Left hindlimb (tissue), 1 donor: Measurements from ENCODE around the gene TIGD6.
A peak's percentile ranks its signal among the peaks of the same experiment; 100 is the strongest.

Experiments used
- DNase-seq: peaks from one replicate; pipeline ENCODE4 v3.0.0-alpha.2; 2018

Gene TIGD6

DNA sequence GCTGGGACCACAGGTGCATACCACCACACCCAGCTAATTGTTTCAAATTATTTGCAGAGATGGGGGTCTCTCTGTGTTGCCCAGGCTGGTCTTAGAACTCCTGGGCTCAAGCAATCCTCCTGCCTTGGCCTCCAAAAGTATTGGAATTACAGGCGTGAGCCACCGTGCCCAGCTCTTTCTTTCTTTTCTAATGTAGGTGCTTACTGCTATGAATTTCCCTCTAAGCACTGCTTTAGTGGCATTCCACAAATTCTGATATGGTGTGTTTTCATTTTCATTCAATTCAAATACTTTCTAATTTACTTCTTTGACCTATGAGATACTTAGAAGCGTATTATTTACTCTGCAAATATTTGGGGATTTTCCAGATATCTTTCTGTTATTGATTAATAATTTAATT lies 15.0 kb upstream of the TIGD6 start:
- DNase-seq = no peak

DNA sequence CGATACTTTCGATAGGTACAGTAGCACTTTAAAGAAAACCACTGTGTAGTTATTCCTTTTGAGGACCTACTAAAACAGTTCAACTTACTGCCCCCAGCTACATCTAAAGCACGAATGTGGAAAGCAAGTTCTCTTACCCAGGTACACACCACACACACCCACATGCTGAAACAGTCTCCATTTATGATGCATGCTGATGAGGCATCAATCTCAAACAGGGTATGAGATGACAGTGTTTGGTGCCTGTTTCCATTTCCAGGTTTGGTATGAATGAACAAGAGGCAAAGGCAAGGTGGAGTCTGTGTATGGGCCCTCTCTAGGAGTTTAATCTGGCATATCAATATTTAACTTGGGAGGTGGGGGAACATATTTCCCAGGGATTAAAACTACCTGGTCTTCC lies 14.0 kb upstream of the TIGD6 start:
- no peak for DNase-seq

DNA sequence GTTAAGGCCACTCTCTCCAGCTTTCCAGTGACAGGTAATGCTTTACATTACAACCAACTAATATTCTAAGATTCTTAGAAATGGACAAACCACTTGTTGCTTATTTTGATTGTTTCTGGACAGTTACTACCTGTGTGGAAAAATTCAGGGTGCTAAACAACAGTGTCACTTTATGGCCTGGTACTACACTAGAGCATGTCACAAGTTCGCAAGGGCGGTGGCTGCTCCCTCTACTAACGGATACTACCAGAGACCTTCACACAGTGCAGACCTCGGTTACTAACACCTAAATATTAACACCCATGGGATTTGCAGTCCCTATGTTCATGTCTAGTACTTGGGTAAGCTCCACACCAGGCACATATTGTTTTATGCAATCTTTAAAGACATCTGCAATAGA lies 13.5 kb upstream of the TIGD6 start:
- DNase-seq = no peak

- no peak for DNase-seq
Observed at GRCh38 chr5:150009671-150010387, 9.4 kb upstream of the TIGD6 start.

- no peak for DNase-seq
Observed at GRCh38 chr5:150007050-150007449, 6.6 kb upstream of the TIGD6 start.

- no peak for DNase-seq
Observed at GRCh38 chr5:150006318-150006717, 5.9 kb upstream of the TIGD6 start.

GRCh38 chr5:150001660-150002486 lies 1.4 kb upstream of the TIGD6 start:
- no peak for DNase-seq

GRCh38 chr5:150000990-150001659 lies 671 bp upstream of the TIGD6 start:
- DNase-seq = peak; percentile 50

GRCh38 chr5:149999866-150000255 lies 593 bp downstream of the TIGD6 start:
- DNase-seq = no peak

DNA sequence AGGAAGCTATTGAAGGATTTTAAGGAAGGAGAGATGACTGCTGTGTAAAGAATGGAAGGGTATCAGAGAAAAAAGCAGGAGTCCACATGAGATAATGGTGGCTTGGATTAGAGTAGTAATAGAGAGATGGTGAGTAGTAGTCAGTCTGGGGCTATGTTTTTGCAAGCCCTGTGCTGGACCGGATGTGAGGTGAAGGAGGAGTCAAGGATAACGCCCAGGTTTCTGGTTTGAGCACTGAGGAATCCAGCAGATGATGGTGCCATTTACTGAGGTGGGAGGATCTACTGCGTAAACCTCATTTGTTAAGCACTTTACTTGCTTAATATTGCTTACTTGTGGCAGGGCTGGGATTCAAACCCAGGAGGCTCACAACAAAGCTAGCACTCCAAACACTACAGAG lies 1.1 kb downstream of the TIGD6 start:
- no peak for DNase-seq

GRCh38 chr5:149998281-149998680 lies 2.2 kb downstream of the TIGD6 start:
- no peak for DNase-seq

GRCh38 chr5:149996205-149996890 lies 4.1 kb downstream of the TIGD6 start:
- DNase-seq = no peak

GRCh38 chr5:149995385-149996204 lies 4.9 kb downstream of the TIGD6 start:
- DNase-seq = no peak

GRCh38 chr5:149993471-149993870 lies 7.0 kb downstream of the TIGD6 start:
- no peak for DNase-seq

DNA sequence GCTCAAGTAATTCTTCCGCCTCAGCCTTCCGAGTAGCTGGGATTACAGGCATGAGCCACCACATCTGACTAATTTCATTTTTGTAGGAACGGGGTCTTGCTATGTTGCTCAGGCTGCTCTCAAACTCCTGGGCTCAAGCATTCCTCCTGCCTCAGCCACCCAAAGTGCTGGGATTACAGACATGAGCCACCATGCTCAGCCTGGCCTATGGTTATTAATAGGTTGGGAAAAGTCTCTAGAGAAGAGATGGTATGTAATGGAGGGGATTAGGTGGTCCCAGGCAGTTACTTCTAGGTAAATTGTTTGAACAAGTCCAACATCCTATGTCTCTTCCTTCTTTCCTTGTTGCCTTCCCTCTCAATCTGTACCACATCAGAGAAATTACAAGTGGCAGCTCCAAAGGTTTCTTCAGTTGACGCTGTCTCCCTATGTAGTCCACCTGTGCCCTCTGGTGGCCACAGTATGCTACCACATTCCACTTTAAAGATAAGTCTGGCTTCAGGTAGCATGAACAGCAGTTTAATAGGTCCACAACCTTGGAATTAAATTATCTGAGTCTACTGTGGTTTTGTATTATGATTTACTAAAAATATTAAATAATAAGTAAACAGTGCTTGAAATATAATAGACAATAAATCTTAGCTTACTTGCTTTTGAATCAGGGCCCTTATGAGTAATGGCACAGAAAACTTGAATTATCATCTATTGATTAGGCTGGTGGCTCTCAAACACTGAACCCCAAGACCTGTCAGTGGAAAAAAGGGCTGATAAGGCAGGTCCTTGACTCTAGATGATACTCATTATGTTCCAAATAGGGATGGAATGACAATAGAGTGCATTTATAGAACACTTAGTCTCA lies 9.7 kb downstream of the TIGD6 start:
- peak; percentile 66 for DNase-seq

- DNase-seq = no peak
Observed at GRCh38 chr5:149988126-149988525, 12.3 kb downstream of the TIGD6 start.

GRCh38 chr5:149982505-149982904 lies 17.9 kb downstream of the TIGD6 start:
- no peak for DNase-seq

- no peak for DNase-seq
Observed at GRCh38 chr5:149981206-149981605, 19.2 kb downstream of the TIGD6 start.

DNA sequence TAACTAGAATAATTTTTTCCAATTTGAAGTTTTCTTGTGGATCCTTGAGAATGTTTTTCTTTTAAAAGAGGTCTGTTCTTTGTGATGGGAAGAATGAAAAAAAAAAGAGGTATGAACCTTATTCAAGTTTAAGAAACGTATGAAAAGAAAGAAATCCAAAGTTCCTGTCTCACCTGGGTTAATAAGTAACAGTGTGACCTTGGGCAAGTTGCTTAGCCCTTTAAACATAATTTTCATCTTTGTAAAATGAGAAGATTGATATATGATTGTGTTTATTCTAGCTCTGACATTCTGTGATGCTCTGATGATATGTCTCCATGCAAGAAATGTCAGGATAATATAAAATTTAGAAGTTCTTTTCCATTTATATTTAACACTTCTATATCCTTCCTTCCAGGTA lies 20.6 kb downstream of the TIGD6 start:
- DNase-seq = no peak

DNA sequence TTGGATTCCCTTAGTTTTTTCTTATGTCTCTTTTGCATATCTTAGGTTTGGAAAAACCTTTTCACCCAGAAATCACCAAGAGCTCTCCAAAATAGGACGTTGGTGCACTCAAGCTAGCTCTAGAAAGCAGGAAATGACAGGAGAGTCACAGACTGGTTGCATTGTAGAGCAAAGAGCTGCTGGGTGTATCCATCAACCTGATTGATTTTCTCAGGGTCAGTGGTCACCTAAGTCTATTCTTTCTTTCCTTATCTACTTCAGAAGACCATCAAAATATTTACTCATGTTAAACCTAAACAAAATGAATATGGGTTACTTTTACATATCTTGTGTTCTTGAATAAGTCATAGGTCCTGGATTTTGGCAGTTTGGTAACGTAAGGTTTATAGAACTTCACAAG lies 25.0 kb downstream of the TIGD6 start:
- DNase-seq = no peak

GRCh38 chr5:149969181-149969930 lies 31.1 kb downstream of the TIGD6 start:
- no peak for DNase-seq
